Small intestine (tissue), 16 donors: Measurements from ENCODE around the gene EFNA2. TPM values are rescaled to one million over a fixed set of nuclear protein-coding genes. Genes with fewer than 3 reads are reported as not detected.

Experiments used
- DNase-seq, 2 donors: peaks; one replicate each; pipeline versions ENCODE4 v3.0.0 to v3.0.0-alpha.2; 2013
- FAIRE-seq: peaks from 2 replicates; lab custom pipeline; 2012; peaks lifted over from hg19 to GRCh38; lab: Jason Lieb, UNC
- H3K27ac ChIP-seq, 3 donors: one replicate each; pipeline ENCODE4 v1.5.1; 2013; ENCODE audit warnings: low read length in 2 of 3, mild to moderate bottlenecking in 2 of 3, control low read depth in 1 of 3, inconsistent platforms in 1 of 3, low read depth in 1 of 3, moderate library complexity in 1 of 3
- H3K27me3 ChIP-seq, 3 donors: one replicate each; pipeline ENCODE4 v1.6.1; 2013; ENCODE audit warnings: low read length in 3 of 3, inconsistent platforms in 1 of 3; ENCODE audit not compliant: control insufficient read depth in 3 of 3, insufficient read depth in 3 of 3
- H3K36me3 ChIP-seq, 3 donors: one replicate each; pipeline ENCODE4 v1.6.1; 2013; ENCODE audit warnings: low read length in 3 of 3, inconsistent platforms in 1 of 3, low read depth in 1 of 3, mild to moderate bottlenecking in 1 of 3, moderate library complexity in 1 of 3; ENCODE audit not compliant: control insufficient read depth in 3 of 3, insufficient read depth in 2 of 3
- H3K4me1 ChIP-seq, 3 donors: one replicate each; pipeline ENCODE4 v1.6.1; 2013; ENCODE audit warnings: low read length in 2 of 3, inconsistent platforms in 1 of 3, low read depth in 1 of 3, mild to moderate bottlenecking in 1 of 3, moderate library complexity in 1 of 3; ENCODE audit not compliant: control insufficient read depth in 3 of 3, insufficient read depth in 2 of 3
- H3K4me3 ChIP-seq, 3 donors: one replicate each; pipeline ENCODE4 v1.5.1; 2013; ENCODE audit warnings: low read length in 3 of 3, control low read depth in 1 of 3, inconsistent platforms in 1 of 3, low read depth in 1 of 3, mild to moderate bottlenecking in 1 of 3, moderate library complexity in 1 of 3
- H3K9me3 ChIP-seq, 2 donors: one replicate each; pipeline ENCODE4 v1.6.1; 2013; ENCODE audit warnings: low read depth in 1 of 2, low read length in 1 of 2; ENCODE audit not compliant: control insufficient read depth in 2 of 2, insufficient read depth in 1 of 2
- WGBS, 3 donors: extraction: QIAGEN DNeasy Blood & Tissue Kit; methylation state at CpG; one replicate each; pipeline ENCODE4 v1.1.7; 2013; 5-methylcytosine and 5-hydroxymethylcytosine counted together
- long read RNA-seq, 10 donors: transcript quantifications; one replicate each; lab custom pipeline, GENCODE V29; 2026
- polyA plus RNA-seq, 4 donors: library from polyadenylated mRNA; stranded (reverse) in 3 of 4; unstranded in 1 of 4; fragments of 200-250 nt in 3 of 4; fragments of 120-200 nt in 1 of 4; gene quantifications; one replicate each; pipeline versions ENCODE4 v1.2.1 to v1.2.3, GENCODE V29; 2013
- donor health status: healthy with polysubstance abuse.
- donor health status: control.
- donor health status: control.
- donor health status: Bipolar disorder and iron deficiency.
- donor health status: healthy.

The EFNA2 gene
- polyA plus RNA-seq: 10 to 100 TPM; 17.7 to 31.3 (median 27.6) TPM
- long read RNA-seq, donor 1: 0 reads
- long read RNA-seq, donor 2, transcript EFNA2-201 (4 exons, 949 nt): major isoform, 15 of 15 reads
- long read RNA-seq, donor 2, partial matches to known transcripts: 0 of 15 reads
- long read RNA-seq, donor 2, other reads (novel, unspliced or antisense): 0 of 15 reads
- long read RNA-seq, donor 3, transcript EFNA2-201 (4 exons, 949 nt): major isoform, 10 of 10 reads
- long read RNA-seq, donor 3, partial matches to known transcripts: 0 of 10 reads
- long read RNA-seq, donor 3, other reads (novel, unspliced or antisense): 0 of 10 reads
- long read RNA-seq, donor 4: 0 reads
- long read RNA-seq, donor 5, transcript EFNA2-201 (4 exons, 949 nt): major isoform, 8 of 8 reads
- long read RNA-seq, donor 5, partial matches to known transcripts: 0 of 8 reads
- long read RNA-seq, donor 5, other reads (novel, unspliced or antisense): 0 of 8 reads
- long read RNA-seq, donor 6, transcript EFNA2-201 (4 exons, 949 nt): major isoform, 5 of 5 reads
- long read RNA-seq, donor 6, partial matches to known transcripts: 0 of 5 reads
- long read RNA-seq, donor 6, other reads (novel, unspliced or antisense): 0 of 5 reads
- long read RNA-seq, donor 7: 0 reads
- long read RNA-seq, donor 8, partial matches to known transcripts: 0 of 1 reads
- long read RNA-seq, donor 8, other reads (novel, unspliced or antisense): 0 of 1 reads
- long read RNA-seq, donor 9, partial matches to known transcripts: 0 of 2 reads
- long read RNA-seq, donor 9, other reads (novel, unspliced or antisense): 0 of 2 reads
- long read RNA-seq, donor 10, transcript EFNA2-201 (4 exons, 949 nt): major isoform, 11 of 11 reads
- long read RNA-seq, donor 10, partial matches to known transcripts: 0 of 11 reads
- long read RNA-seq, donor 10, other reads (novel, unspliced or antisense): 0 of 11 reads

DNA sequence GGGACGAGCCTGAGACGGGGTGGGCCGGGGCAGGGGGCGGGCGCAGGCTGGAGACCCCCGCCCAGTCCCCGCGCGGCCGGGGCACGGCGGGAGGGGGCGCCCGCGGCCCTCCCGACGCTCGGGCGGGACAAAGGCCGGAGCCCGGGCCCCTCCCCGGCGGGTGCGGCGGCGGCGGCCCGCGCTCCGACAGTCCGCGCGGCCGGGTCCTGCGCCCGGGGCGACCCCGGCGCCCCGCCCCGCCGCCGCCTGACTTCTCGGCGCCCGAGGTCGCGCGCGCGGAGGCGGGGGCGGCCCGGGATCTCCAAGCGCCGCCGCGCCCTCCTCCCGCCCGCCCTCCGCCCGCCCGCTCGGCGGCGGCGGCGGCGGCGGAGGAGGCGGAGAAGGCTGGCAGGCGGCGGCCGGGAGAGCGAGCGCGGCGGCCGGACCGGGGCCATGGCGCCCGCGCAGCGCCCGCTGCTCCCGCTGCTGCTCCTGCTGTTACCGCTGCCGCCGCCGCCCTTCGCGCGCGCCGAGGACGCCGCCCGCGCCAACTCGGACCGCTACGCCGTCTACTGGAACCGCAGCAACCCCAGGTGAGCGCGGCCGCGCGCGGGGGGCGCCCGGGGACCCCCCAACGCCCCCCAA lies at the start of gene EFNA2:
Gene EFNA2, plus strand, starts transcription at position 137 of the 624 bp plus-strand sequence. Its CDS starts 296 bp downstream, at position 433.
- 1% methylated on average over 36 to 113 of the region's 113 CpGs for WGBS, 3 donors
- H3K27me3 ChIP-seq: peaks cover 0 to 11% (median 3%) of the 10 kb centered on the region in 3 donors
- H3K4me1 ChIP-seq: peaks cover 0 to 53% (median 0%) of the 10 kb centered on the region in 3 donors
- DNase-seq: peak; percentile 58 to 77
- peak within 1 kb of the TSS; percentile 43 to 97 (median 80) for H3K4me3 ChIP-seq
- H3K27ac ChIP-seq: peak within 1 kb of the TSS; percentile 86 to 99 (median 93)
- no peaks in the 10 kb centered on the region for H3K9me3 ChIP-seq
- no peak for FAIRE-seq
- H3K36me3 ChIP-seq: peaks cover 0 to 45% (median 0%) of the 10 kb centered on the region in 3 donors

DNA sequence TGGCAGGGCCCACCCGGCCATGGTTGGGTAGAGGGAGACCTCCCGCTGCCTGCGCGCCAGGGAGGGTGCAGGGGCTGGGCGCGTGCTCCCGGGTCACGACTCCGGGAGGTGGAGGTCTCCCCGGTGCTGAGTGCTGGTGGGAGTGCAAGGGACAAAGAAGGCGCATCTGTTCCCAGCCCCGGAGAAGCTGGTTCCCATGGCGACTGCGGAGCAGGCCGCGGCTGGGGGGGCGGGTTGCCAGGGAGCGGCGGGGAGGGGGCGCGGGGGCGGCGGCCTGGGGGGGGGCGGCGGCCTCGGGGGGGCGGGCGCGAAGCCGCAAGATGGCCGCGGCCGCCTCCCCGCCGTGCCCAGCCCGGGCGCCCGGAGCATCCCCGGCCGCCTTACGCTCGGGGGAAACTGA lies 49.1 kb upstream of the EFNA2 start:
- peaks cover 0 to 19% (median 0%) of the 10 kb centered on the region in 3 donors for H3K36me3 ChIP-seq
- FAIRE-seq (no peak), DNase-seq (no peak)
- WGBS, 3 donors: 9 to 22% (median 9%) methylated on average over 18 to 42 of the region's 42 CpGs
- H3K27me3 ChIP-seq: peaks cover 5 to 23% (median 6%) of the 10 kb centered on the region in 3 donors
- no peaks in the 10 kb centered on the region for H3K9me3 ChIP-seq
- H3K4me3 ChIP-seq: peak overlapping the region in 1 of 3 donors; percentile 60
- H3K27ac ChIP-seq: no peak overlapping the region
- peaks cover 3 to 38% (median 3%) of the 10 kb centered on the region in 3 donors for H3K4me1 ChIP-seq

DNA sequence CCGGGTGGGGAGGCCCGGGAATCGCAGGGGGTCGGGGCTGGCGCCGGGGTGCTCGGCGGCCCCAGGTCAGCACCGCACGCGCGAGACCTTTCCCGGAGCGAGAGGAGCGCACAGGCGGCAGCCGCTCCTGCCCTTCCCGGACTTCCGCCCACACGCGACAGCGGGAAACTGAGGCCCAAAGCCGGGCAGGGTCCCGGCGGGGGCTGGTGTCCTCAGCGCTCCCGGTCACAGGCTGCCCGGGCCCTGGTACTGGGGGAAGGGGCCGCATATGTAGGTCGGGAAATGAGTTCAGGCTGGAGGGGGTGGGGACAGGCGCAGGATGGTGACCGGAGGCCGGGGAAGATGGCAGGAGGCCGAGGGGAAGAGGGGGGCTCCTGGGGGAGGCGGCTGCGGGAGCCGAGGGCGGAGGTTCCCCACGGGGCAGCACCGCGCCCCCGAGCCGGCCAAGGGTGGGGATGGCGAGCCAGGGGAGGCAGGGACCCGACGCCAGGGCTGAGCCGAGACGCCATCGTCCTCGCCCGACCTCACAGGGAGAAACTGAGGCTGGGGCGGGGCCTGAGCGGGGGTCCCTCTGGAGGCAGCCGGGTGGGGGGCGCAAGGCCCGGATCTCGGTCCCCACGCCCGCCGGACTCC lies 48.5 kb upstream of the EFNA2 start:
- peaks cover 5 to 23% (median 6%) of the 10 kb centered on the region in 3 donors for H3K27me3 ChIP-seq
- WGBS, 3 donors: 0 to 1% (median 1%) methylated on average over 28 to 60 of the region's 60 CpGs
- peaks cover 0 to 20% (median 0%) of the 10 kb centered on the region in 3 donors for H3K36me3 ChIP-seq
- peaks cover 3 to 33% (median 3%) of the 10 kb centered on the region in 3 donors for H3K4me1 ChIP-seq
- no peak overlapping the region for H3K27ac ChIP-seq
- peak in 1 of 2 donors; percentile 61 for DNase-seq
- FAIRE-seq: no peak
- H3K9me3 ChIP-seq: no peaks in the 10 kb centered on the region
- peak overlapping the region in 2 of 3 donors; percentile 49 to 60 for H3K4me3 ChIP-seq

- DNase-seq (peak in 1 of 2 donors; percentile 60), FAIRE-seq (no peak)
- H3K4me3 ChIP-seq: peak within 1 kb of the TSS; percentile 37 to 60 (median 49)
- peaks cover 5 to 23% (median 6%) of the 10 kb centered on the region in 3 donors for H3K27me3 ChIP-seq
- H3K9me3 ChIP-seq: no peaks in the 10 kb centered on the region
- H3K36me3 ChIP-seq: peaks cover 0 to 20% (median 0%) of the 10 kb centered on the region in 3 donors
- H3K27ac ChIP-seq: peak within 1 kb of the TSS in 1 of 3 donors; percentile 34
- 1% methylated on average over 12 to 87 of the region's 87 CpGs for whole genome bisulfite sequencing, 3 donors
- H3K4me1 ChIP-seq: peaks cover 3 to 33% (median 3%) of the 10 kb centered on the region in 3 donors
Observed at GRCh38 chr19:1237754-1238368, 47.8 kb upstream of the EFNA2 start, which contains the start of gene CBARP. Gene CBARP (minus strand): TSS chr19:1238005. CDS start chr19:1236100, 1,905 bp downstream.

DNA sequence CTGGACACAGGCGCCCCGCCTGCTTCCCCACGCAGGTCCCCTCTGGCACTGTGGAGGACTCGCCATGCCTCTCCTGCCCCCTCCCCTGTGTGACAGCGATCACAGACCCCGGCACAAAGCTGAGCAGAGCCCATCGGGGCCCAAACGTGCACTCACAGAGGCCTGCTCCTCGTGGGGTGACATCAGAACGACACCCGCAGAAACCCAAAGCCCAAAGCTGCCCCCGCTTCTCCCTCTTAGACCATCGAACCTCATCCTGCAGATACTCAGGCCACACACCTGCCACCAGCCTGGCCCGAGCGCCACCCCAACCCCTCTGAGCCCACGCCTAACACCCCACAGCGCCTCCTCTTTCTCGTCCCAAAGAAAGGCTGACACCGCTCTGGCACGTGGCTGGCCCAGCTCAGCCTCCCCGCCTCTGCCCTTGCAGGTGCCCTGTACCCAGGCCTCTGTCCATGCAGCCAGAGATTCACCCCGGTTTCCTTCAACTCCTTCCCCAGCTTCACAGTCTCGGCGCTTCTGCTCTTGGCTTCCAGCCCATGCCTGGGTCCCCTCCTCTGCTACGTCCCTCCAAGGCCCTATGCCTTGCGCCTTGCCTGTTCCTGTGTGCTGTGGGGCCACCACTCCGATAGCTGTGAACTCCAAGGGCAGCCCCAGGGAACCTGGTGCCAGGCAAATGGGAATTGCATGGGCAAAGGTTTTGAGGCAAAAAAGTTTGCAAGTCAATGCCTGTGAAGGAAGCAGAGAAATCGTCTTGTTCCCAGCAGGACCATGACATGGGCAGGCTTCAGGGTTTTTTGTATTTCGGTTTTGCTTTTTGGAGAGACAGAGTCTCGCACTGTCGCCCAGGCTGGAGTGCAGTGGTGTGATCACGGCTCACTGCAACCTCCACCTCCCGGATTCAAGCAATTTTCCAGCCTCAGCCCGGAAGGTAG lies 47.0 kb upstream of the EFNA2 start:
- Histone ChIP-seq H3K4me3 (peak overlapping the region in 2 of 3 donors; percentile 36 to 60), H3K36me3 (peaks cover 0 to 21% (median 0%) of the 10 kb centered on the region in 3 donors), H3K9me3 (no peaks in the 10 kb centered on the region), H3K27me3 (peaks cover 5 to 23% (median 6%) of the 10 kb centered on the region in 3 donors), H3K27ac (peak overlapping the region in 1 of 3 donors; percentile 34), H3K4me1 (peaks cover 3 to 39% (median 3%) of the 10 kb centered on the region in 3 donors)
- FAIRE-seq: no peak
- WGBS, 3 donors: 36 to 56% (median 43%) methylated on average over 32 to 34 of the region's 34 CpGs
- no peak for DNase-seq

DNA sequence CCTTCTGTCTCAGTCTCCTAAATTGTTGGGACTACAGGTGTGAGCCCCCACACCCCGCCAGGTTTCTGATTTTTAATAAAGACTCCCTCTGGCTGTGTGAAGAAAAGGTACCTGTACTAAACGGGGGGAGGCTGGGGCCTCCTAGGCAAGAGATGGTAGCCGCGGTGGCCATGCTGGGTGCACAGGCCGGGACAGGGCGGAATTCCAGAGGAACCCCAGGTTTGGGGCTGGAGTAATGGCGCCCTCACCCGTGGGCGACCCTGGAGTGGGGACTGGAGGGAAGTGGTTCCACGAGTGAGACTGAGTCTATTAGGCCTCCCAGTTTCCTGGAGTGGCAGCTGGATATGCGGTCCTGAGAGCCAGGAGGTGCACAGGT lies 46.3 kb upstream of the EFNA2 start:
- FAIRE-seq (no peak), DNase-seq (no peak)
- Histone ChIP-seq H3K4me1 (peaks cover 3 to 47% (median 3%) of the 10 kb centered on the region in 3 donors), H3K9me3 (no peaks in the 10 kb centered on the region), H3K27ac (peak overlapping the region in 2 of 3 donors; percentile 57 to 78), H3K27me3 (peaks cover 5 to 23% (median 6%) of the 10 kb centered on the region in 3 donors), H3K4me3 (no peak overlapping the region), H3K36me3 (peaks cover 0 to 21% (median 0%) of the 10 kb centered on the region in 3 donors)
- 55 to 75% (median 68%) methylated on average over 11 of the region's 11 CpGs for WGBS, 3 donors
